ENCODE data around the gene COPB2.
"Not testable (repeated sequence)": the region's sequence is repeated elsewhere in the genome, so short reads cannot be mapped to it uniquely, and the experiment has no call there.

The COPB2 gene

GRCh38 chr3:139414608-139415224 is 25.3 kb upstream of the COPB2 start:
- no peaks in the 10 kb centered on the region for H3K27me3 ChIP-seq (ENCODE audit: low read length)
- TF ChIP-seq, protein P1, sequence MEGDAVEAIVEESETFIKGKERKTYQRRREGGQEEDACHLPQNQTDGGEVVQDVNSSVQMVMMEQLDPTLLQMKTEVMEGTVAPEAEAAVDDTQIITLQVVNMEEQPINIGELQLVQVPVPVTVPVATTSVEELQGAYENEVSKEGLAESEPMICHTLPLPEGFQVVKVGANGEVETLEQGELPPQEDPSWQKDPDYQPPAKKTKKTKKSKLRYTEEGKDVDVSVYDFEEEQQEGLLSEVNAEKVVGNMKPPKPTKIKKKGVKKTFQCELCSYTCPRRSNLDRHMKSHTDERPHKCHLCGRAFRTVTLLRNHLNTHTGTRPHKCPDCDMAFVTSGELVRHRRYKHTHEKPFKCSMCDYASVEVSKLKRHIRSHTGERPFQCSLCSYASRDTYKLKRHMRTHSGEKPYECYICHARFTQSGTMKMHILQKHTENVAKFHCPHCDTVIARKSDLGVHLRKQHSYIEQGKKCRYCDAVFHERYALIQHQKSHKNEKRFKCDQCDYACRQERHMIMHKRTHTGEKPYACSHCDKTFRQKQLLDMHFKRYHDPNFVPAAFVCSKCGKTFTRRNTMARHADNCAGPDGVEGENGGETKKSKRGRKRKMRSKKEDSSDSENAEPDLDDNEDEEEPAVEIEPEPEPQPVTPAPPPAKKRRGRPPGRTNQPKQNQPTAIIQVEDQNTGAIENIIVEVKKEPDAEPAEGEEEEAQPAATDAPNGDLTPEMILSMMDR (IDR thresholded peaks at IDR 0.05; ENCODE audit: insufficient read depth, low read length, poor library complexity, severe bottlenecking): no peak
- TF ChIP-seq EZH2phosphoT487 (conservative IDR thresholded peaks at IDR 0.05; ENCODE audit: low read length): no peak

DNA sequence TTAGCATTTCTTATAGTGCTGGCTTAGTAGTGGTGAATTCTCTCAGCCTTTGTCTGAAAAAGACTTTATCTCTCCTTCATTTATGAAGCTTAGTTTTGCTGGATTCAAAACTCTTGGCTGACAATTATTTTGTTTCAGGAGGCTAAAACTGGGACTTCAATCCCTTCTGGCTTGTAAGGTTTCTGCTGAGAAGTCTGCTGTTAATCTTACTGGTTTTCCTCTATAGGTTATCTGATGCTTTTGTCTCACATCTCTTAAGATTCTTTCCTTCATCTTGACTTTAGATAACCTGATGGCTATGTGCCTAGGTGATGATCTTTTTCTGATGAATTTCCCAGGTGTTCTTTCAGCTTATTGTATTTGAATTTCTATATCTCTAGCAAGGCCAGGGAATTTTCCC is 23.4 kb upstream of the COPB2 start:
- H3K9me2 ChIP-seq (replicated peaks; ENCODE audit: insufficient read depth, low read length); H3K4me3 ChIP-seq (ENCODE audit: insufficient read depth, low read length, poor library complexity, severe bottlenecking); H3K9ac ChIP-seq (ENCODE audit: low read length); H3F3A ChIP-seq (ENCODE audit: insufficient read depth); H3K27me3 ChIP-seq (ENCODE audit: low read length); H2AFZ ChIP-seq (ENCODE audit: low read depth, low read length, severe bottlenecking); H3K36me3 ChIP-seq (ENCODE audit: low read length); H3K79me2 ChIP-seq (ENCODE audit: insufficient read depth, low read length); H3K4me2 ChIP-seq (ENCODE audit: low read depth, low read length, poor library complexity, severe bottlenecking); H4K20me1 ChIP-seq (ENCODE audit: low read depth, low read length); H3K9me3 ChIP-seq (ENCODE audit: insufficient read depth, low read length); H3K27ac ChIP-seq (ENCODE audit: low read depth, low read length): not testable (repeated sequence)

More at GRCh38 chr3:139414608-139415224, 25.3 kb upstream of the COPB2 start:
- no peak overlapping the region for H3K9ac ChIP-seq (ENCODE audit: low read length)
- H3K4me3 ChIP-seq (ENCODE audit: insufficient read depth, low read length, poor library complexity, severe bottlenecking): no peak overlapping the region
- no peaks in the 10 kb centered on the region for H4K20me1 ChIP-seq (ENCODE audit: low read depth, low read length)
- no peak overlapping the region for H3K27ac ChIP-seq (ENCODE audit: low read depth, low read length)
- H3K9me2 ChIP-seq (replicated peaks; ENCODE audit: insufficient read depth, low read length): no peaks in the 10 kb centered on the region
- H3F3A ChIP-seq (ENCODE audit: insufficient read depth): no peaks in the 10 kb centered on the region
- H3K36me3 ChIP-seq (ENCODE audit: low read length): no peaks in the 10 kb centered on the region
- no peaks in the 10 kb centered on the region for H3K79me2 ChIP-seq (ENCODE audit: insufficient read depth, low read length)
- no peaks in the 10 kb centered on the region for H3K9me3 ChIP-seq (ENCODE audit: insufficient read depth, low read length)
- no peak overlapping the region for H3K4me2 ChIP-seq (ENCODE audit: low read depth, low read length, poor library complexity, severe bottlenecking)
- no peak overlapping the region for H2AFZ ChIP-seq (ENCODE audit: low read depth, low read length, severe bottlenecking)

GRCh38 chr3:139401155-139401554 is 11.7 kb upstream of the COPB2 start:
- not testable (repeated sequence) for H3K4me2 ChIP-seq (ENCODE audit: low read depth, low read length, poor library complexity, severe bottlenecking); H2AFZ ChIP-seq (ENCODE audit: low read depth, low read length, severe bottlenecking); H3K79me2 ChIP-seq (ENCODE audit: insufficient read depth, low read length); H4K20me1 ChIP-seq (ENCODE audit: low read depth, low read length); H3K9me2 ChIP-seq (replicated peaks; ENCODE audit: insufficient read depth, low read length); H3F3A ChIP-seq (ENCODE audit: insufficient read depth); H3K36me3 ChIP-seq (ENCODE audit: low read length); H3K9me3 ChIP-seq (ENCODE audit: insufficient read depth, low read length); H3K9ac ChIP-seq (ENCODE audit: low read length); H3K4me3 ChIP-seq (ENCODE audit: insufficient read depth, low read length, poor library complexity, severe bottlenecking); H3K27ac ChIP-seq (ENCODE audit: low read depth, low read length); H3K27me3 ChIP-seq (ENCODE audit: low read length)

DNA sequence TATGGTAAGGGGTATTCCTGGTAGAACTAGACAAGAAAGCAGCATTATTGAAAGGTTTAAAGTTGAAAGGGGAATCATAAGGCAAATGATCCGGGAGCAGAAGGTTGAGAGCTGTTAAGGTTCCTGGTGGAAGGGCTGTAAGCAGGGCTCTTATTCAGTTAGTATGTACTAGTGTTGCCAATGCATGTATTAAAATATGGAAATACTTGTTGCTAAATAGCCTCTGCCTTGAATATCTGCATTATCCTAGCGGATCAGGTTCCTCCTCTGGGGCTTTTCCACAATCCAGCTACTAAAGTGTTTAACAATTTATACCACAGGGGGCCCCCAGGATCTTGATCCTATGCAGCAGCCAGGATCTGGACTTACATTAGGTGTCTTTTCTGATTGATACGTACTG is 7.3 kb upstream of the COPB2 start:
- Histone ChIP-seq H3K79me2 (ENCODE audit: insufficient read depth, low read length) (no peaks in the 10 kb centered on the region), H3K4me2 (ENCODE audit: low read depth, low read length, poor library complexity, severe bottlenecking) (no peak overlapping the region), H3K9me2 (replicated peaks; ENCODE audit: insufficient read depth, low read length) (no peaks in the 10 kb centered on the region), H3K36me3 (ENCODE audit: low read length) (no peaks in the 10 kb centered on the region), H3K27ac (ENCODE audit: low read depth, low read length) (no peak overlapping the region), H3K4me3 (ENCODE audit: insufficient read depth, low read length, poor library complexity, severe bottlenecking) (no peak overlapping the region), H3K27me3 (ENCODE audit: low read length) (no peaks in the 10 kb centered on the region), H2AFZ (ENCODE audit: low read depth, low read length, severe bottlenecking) (no peak overlapping the region), H3F3A (ENCODE audit: insufficient read depth) (no peaks in the 10 kb centered on the region), H4K20me1 (ENCODE audit: low read depth, low read length) (no peaks in the 10 kb centered on the region; the same call in 1 of the 2 replicates), H3K9me3 (ENCODE audit: insufficient read depth, low read length) (no peaks in the 10 kb centered on the region), H3K9ac (ENCODE audit: low read length) (no peak overlapping the region)
- no peak for TF ChIP-seq EZH2phosphoT487 (conservative IDR thresholded peaks at IDR 0.05; ENCODE audit: low read length)
- TF ChIP-seq, protein P1 (IDR thresholded peaks at IDR 0.05; ENCODE audit: insufficient read depth, low read length, poor library complexity, severe bottlenecking): no peak
